NCI-H2029 treated with DMSO at 0.1 percent for 48 hours (cell line): ENCODE measurements around the gene HAUS7.

Experiments
- DNase-seq: peaks from one replicate; lab custom pipeline; 2025; lab: John Stamatoyannopoulos, UW

Gene HAUS7

DNA sequence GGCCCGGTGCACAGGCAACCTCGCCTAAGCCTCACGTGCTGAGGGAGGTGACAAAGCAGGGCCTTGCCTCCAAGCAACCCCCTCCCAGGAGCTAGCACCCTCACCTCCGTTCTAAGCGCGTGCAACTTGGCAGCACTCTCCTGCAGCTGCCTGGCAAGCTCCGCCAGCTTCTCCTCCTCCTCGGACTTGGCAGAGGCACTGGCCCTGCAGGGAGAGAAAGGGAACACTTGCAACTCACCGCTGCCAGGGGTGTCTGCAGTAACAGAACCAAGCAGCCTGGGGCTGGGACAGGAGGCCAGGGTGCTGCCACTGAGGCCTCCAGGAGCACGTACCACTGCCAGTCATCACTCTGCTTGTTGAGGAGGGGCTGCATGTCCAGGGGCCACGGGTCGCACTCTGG is 14.2 kb downstream of the HAUS7 start:
- no peak for DNase-seq

DNA sequence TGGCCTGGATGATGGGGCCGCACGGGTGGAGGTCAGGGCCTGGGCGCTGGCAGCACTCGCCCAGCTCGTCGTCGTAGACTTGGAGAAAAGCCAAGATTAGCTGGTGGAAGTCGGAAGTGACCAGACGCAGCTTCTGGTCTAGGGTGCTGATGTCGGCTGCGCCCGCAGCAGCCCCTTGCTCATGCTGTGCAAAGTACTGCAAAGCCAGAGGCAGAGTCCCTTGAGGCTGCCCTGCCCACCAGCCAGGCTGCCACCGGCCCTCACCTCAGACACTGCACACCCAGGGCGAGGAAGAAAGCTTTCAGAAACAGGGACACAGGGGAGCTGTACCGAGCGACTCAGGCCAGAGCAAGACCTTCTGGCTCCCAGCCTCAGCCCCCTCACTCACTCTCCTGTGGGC is 14.8 kb downstream of the HAUS7 start:
- DNase-seq: no peak

DNA sequence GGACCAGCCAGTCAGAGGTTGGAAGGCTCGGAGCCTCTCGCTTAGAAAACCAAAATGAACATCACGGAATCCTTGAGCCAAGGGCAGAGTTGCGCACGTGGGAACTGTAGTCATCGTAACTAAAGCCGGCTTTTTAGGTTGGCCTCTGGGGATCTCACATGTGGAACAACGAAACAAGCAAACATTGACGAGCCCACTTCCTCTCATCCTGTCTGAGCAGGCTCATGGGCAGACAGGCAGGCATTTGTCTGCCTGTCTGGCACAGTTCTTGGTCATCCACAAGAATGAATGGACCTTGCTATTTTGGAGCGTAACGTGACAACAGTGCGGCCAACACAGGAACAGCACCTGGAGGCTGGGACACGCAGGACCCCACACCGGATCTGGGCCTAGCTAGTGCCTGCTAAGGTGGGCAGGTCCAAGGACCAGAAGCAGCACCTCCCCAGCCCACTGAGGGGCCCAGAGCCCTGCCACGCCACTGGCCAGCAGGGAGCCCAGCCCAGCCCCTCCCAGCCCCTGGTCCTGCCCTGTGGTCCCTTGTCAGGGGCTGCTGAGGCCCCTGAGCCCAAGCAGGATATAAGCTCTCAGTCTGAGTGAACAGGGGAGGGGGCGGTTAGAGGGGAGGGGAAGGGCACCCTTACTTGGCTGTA is 15.3 kb downstream of the HAUS7 start:
- no peak for DNase-seq

DNA sequence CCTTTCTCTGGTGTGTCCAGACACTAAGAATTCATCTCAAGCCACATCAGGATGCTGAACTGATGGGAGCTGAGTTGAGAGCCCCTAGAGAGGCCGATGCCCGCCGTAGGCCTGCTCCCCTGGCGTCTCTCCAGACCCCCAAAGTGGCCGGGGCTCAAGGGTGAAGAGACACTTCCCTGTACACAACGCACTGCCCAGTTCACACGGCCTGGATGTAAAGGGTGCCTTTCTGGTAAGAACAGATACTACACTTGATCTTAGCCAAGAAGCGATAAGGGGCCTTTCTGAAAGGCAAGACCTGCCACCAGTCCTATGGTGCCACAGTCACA is 19.5 kb downstream of the HAUS7 start:
- DNase-seq: no peak

DNA sequence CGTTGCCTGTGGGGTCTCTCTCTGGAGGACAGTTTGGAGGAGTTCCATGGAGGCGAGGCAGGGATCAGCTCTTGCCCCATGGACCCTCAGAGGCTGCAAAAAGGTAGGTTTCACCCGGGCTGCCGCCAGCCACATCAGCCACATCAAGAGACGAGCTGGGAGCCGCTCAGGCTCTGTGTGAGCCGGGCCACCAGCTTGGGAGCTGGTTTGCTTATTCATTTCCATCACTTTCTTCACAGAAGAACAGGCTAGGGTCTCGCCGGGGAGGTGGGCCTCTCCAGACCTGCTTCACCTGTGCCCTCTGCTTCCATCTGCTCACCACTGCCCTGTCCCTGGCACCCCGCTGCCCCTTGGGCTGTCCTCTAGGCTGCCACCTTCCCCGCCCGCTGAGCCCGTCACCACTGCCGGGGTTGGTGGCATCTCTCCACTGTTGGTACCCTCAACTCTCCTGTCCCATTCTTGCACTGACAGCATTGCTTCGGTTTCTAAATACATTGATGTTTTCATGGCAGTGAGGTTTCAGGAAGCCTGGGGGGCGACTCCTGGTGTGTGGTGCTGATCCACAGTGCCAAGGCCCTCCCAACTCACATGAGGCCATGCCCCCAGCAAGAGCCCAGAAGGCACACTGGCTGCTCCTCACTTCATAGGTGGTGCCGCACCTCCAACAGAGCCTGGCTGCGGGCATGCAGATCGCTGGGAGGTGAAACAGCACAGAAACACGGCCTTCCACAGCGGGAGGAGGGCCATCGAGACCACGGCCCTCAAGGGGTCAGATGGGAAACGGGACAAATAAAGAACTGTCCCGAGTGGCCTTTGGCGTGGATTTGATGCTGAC is 20.0 kb downstream of the HAUS7 start:
- DNase-seq: no peak

DNA sequence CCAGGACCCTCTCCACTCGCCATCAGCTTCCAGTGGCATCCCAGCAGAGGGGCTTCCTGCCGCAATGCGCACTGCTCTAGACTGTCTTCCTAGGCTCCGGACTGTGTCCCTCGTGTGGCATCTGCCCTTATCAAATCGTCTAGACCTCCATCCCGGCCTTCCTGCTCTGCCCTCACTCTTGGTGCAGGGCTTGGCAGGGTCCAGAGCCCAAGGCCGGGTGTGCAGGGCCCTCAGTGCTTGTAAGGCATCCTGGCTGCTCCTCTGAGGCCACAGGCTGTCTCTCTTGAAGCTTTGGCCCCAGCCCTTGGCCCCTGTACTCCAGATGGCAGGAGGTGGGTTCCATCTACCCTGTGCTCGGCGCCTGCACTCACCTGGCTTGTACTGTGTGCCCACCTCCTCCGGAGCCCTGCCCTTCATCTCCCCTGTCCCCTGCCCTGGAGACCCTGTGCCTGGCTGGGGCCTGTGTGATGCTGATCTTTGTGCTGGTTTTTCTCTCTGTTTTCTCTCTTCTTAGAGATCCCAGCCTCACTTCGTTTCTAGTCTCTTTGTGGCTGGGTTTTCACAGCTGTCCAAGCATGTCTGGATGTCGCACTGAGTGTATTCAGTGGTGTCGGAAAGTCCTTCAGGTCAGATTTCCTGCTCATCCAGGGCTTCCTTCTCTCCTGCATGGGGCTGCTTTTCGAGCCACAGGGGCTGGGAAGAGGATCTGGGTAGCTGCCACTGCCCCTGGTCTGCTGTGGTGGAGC is 20.8 kb downstream of the HAUS7 start:
- no peak for DNase-seq

DNA sequence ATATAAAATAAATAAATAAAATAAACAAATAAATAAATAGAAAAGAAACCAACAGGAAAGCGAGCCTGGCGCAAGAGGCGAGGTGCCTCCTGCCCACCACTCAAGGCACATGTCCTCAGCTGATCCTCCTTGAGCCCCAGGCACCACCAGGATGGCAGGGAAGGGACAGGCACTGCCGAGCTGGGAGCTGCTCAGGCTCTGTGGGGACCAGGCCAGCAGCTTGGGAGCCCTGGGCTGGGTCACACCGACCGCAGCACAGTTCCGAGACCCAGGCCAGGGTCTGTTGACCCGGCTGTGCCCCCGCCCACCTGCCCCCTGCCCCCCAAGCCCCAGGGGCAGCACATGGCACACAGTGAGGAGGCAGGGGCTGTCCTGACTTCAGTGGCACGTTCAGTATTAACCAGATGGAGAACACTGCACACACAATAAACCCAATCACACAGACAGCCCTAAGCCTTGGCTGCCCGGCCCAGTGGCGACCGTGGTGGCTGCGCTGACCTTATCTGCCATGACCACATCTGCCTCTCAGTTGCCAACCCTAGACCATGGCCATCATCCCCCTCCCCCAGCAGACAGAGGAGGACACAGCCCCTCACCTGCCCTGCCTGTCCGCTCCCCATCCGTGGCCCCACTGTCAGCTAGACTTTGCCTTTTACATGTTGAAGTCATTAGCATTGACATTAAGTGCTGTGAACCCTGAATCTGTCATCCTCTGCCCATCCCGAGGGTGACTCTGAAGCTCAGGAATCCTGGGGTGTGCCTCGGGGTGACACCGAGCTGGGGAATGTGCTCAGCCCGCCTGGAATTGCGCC is 21.6 kb downstream of the HAUS7 start:
- DNase-seq: no peak

DNA sequence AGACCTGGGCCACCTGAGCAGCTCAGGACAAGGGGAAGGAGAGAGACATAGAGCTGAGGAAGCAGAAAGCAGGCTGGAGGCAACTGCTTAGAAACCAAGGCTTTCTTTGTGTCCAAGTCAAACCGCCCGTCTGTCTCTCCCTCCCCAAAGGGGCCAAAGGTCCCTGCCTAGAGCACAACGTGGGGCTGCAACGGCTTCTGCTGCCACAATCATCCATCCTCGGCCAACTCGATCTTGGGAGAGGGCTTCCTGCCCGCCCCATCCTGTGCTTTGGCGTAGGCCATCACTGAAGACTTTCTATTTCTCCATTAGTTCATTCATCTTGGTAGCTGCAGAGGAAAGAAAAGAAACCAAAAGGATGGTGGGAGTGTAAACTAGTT is 22.8 kb downstream of the HAUS7 start:
- no peak for DNase-seq

DNA sequence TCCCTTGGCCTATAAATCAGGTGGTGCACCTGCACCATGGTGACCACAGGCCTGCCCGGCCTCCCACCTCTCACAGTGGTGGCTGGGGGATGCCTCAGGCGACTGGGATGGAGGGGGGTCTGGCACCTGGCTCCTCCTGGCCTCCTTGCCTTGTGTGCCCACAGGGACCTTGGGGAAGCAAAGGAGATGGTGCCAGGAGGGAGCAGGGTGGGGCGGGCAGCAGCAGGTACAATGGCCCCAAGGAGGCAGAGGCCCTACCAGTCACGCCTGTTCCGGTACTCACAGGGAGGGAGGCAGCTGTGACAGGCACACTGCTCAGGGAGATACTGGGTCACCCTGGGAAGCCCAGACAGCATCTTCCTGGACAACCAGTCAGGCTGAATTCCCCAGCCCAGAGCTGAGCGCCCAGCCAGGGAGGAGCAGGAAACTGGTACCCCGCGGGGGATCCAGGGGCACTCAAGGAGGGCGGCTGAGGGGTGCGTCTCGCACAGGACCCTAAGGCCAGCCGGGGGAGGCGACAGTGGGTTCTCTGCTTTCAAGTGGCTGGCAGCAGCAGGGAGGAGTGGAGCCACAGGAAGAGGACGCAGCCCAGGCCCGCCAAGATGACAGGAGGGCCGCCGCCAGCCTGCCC is 23.3 kb downstream of the HAUS7 start:
- DNase-seq: no peak

DNA sequence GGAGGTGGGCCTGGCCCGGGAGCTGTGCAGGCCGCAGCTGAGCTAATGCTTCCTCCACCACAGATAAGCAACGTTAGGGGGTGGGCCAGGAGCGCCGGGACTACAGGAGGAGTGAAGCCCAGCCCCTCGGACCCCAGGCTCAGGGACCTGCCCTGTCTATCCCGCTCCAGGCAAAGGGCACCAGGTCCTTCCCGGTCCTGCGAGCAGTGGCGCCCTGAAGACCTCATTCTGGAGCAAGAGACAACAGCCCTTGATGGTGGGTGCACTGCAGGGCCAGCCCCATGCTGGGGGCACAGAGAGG is 23.8 kb downstream of the HAUS7 start:
- no peak for DNase-seq

DNA sequence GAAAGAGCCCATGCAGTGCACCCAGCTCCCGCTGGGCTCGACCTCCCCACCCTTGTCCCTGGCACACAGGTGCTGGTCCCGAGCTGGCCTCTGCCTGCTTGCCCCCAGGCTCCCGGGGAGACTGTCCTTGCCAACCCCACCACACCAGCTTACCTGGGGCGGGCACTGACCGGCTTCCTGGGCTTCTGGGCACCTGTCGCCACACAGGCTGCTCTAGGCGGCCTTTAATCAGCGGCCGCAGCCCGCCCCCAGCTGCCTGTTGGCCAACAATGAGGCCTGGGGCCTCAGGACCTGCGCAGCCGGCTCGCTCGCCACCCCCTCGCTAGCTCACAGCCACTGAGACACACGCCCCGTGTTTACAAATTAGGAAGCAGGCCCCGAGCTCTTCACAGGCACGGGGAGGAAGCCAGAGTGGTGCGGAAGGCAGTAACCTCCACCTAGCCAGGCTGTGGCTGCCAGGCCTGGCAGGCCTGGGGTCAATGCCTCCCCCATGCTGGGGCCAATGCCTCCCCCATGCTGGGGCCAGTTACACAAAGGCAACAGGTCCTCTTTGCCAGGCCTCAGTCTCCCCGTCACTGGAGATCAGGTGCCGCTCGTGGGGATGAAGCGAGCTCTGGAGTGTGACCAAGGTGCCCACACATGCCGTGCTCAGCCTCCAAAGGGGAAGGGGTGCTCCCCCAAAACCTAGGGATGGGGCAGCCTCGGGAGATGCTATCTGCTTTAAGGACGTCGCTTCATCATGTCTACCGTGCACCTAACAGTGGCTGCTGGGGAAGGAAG is 24.3 kb downstream of the HAUS7 start, which contains the start of gene TREX2:
Gene TREX2 (minus strand): TSS at position 201 of the 780 bp plus-strand sequence. CDS start 626 bp downstream, outside the sequence.
- DNase-seq: no peak

DNA sequence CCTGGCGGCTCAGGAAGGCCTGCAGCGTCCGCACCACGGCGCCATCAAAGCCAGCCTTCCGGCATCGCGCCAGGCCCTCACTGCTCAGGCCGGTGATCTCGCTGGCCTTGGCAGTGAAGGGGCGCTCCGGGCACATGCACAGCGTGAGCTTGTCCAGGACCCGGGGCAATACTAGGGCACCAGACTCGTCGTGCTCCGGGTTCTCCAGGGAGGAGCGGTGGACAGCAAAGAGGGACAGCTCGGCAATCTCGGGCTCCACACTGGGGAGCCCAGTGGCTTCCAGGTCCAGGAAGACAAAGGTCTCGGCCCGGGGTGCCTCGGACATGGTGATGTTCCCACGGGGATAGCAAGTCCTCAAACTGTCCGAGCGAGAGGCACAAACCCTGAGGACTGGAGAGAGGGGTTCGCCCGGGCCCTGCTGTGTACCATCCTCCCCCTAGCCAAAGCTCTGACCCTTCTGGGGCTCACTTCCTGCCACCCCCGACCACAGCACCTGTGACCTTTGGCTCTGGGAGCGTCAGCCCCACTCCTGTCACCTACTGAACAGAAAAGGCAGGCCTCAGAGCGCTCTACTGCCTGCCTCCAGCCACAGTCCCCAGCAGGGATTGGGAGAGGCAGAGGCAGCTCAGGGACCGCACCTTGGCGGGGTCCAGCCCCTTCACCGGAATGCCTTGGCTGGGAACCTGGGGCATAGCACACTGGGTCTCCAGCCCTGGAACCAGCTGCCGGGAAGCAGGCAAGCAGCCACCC is 25.1 kb downstream of the HAUS7 start:
- DNase-seq: no peak

DNA sequence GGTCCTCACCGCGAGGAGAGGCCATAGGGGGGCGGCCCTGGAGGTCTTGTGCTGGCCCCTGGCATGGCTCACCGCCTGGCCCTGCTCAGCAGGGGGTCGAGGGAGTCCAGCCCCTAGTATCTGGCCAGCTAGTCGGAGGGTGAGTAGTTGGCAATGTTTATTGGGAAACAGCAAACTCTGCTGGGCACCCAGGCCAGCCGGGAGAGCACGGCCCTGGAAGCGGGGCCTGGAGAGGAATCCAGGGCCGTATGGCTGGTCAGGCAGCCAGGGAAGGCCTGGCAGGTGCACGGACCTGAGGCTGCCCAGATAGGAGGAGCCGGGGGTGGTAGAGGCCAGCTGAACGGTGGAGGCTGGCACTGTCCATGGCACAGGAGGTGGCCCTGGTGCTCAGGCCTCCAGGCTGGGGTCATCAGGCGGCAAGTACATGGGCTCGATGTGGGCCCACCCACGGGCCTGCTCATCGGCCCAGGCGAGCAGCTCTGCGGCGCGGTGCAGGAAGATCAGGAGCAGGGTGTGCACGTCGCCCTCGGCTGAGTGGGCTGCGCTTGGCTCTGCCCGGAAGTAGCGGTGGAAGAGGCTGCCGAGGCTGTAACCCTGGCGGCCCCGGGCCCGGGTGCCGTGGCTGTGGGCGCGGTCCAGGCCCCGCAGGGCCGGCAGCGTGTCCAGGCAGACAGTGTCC is 25.9 kb downstream of the HAUS7 start:
- DNase-seq: no peak

DNA sequence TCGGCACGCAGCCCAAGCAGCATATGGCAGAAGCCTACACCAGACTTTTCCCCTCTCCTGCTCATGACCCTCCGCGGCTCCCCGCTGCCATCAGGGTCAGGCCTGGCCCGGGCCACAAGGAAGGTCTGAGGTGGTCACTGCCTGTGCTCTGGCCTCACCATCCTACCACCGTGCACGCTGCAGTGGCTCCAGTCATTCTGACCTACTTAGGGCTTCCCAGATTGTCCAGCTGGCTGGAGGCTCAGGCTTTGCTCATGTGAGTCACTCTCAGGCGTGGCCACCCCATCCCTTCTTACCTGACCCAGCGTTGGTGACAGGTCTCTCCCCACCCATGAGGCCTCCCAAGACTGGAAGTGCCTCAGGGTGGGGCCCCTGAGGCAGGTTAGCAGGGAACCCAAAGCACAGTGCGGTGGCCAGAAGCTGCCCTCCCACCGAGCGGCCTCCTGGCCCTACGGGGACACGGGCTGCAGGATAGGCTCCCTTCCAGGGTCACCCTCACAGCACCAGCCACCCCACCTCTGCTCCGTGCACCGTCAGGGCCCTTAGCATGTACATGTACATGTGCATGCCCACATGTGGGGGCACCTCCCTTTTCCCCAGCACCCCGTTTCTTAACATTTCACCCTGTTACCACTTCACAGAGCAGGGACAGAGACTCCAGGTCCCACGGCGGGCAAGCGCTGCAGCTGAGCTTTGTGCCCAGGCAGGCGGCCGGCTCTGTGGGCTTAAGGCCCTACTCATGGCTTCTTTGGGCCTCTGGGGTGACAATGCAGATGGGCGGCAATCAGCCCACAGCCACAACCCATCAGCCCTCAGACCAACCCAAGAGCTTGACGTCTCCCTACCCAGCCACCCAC is 26.7 kb downstream of the HAUS7 start:
- no peak for DNase-seq

DNA sequence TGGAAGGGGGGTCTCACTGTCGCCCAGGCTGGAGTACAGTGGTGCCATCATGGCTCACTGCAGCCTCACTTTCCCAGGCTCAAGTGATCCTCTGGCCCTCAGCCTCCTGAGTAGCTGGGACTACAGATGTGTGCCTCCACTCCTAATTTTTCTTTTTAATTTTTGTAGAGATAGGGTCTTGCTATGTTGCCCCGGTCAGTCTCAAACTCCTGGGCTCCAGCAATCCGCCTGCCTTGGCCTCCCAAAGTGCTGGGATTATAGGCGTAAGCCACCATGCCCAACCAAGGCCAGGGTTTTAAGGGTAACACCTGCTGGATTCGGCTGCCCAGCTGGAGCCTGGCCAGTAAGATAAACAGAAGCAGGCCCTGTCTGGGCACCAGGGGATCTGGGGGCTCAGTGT is 27.9 kb downstream of the HAUS7 start:
- DNase-seq: no peak

DNA sequence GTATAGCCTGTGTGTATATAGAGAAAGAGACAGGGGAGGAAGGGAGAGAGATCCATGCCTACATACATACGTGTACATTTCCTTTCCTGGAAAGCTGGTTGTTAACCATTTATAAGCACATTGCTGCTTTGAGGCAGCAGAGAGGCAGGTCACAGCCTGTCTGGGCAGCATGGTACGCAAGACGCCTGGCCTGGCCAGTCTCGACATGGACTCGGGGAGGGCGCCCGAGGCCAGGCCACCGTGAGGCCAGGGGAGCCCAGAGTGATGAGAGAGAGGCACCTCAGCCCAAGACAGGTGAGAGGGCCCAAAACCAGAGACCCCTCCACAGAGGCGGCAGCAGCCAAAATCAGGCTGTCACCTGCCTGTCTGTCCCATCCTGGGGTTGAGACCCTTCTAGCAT is 28.4 kb downstream of the HAUS7 start:
- no peak for DNase-seq

DNA sequence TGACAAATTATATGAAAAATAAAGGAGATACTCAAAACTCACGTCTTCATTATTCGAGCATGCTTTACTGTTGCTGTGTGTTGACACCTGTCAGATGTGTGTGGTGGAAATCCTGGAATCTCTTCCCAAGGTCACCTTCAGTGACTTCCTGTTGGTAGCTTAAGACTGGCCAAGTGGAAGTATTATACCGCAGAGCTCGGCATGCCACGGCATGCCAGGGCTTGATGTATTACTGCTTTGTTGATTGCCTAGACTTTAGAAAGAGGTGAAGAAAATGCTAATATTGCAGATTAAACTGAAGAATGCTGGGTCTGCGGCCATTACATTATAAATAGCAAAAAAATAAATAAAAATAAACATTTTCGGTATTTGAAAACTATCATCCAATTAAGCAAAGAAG is 29.1 kb downstream of the HAUS7 start:
- DNase-seq: no peak

DNA sequence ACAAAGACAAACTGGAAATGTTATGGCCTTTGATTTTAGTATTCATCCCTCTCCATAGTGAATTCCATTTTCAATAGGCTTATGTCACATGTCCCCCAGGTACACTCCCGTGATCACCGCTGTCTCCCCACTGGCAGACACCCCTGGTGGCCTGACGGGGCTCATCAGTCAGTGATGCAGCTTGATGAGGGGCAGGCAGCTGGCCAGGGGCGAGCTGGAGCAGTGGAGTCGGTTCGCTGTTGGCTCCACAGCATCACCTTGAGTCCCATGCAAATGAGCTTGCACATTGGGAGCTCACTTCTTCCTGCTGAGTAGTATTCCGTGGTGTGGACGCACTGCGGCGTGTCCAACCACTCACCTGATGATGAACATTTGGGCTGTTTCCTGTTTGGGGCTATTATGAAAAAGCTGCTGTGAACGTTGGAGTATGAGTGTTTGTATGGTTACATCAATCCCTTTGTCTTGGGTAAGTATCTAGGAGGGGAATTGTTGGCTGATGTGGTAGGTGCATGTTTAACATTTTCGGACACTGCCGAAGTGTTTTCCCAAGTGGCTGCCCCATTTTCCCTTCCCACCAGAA is 29.7 kb downstream of the HAUS7 start:
- no peak for DNase-seq

DNA sequence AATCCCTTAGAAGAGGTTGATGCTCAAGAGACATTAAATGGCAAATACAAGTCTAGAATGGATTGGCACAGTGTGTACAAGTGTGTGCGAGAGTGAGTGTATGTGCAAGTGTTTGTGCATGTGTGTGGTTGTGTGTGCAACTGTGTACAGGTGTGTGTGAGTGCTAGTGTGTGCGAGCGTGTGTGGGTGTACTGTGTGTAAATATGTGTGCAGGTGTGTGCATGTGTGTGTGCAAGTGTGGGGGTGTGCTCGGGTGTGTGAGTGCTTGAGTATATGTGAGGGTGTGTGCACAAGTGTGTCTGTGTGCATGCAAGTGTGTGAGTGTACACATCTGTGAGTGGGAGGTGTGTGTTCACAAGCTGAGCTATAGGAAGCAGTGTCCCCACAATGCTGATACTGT is 30.4 kb downstream of the HAUS7 start:
- DNase-seq: no peak
